Stimulated activated CD4-positive, alpha-beta T cell treated with anti-CD3 and anti-CD28 coated beads, TNF-alpha, amount 100 ng/mL, for 1 hour (primary cell): Measurements from ENCODE around the gene RBM14.
"Not testable (repeated sequence)": the region's sequence is repeated elsewhere in the genome, so short reads cannot be mapped to it uniquely, and the experiment has no call there.

Experiments used
- DNase-seq, 3 donors: peaks; one replicate each; pipeline ENCODE4 v3.0.0-alpha.2; 2020; ENCODE audit warnings: low read depth in 3 of 3, low spot score in 1 of 3

Gene RBM14

GRCh38 chr11:66598993-66599392, 17.4 kb upstream of the RBM14 start:
- DNase-seq: no peak

- no peak for DNase-seq
These were observed 16.2 kb upstream of the RBM14 start for GRCh38 chr11:66600219-66600618.

GRCh38 chr11:66600631-66601233, 15.7 kb upstream of the RBM14 start:
- DNase-seq: no peak

GRCh38 chr11:66603072-66603471, 13.4 kb upstream of the RBM14 start:
- DNase-seq: no peak

GRCh38 chr11:66604155-66604554, 12.3 kb upstream of the RBM14 start:
- DNase-seq: no peak

- DNase-seq: not testable (repeated sequence)
These were observed 9.8 kb upstream of the RBM14 start for GRCh38 chr11:66606608-66607007.

- DNase-seq: no peak
These were observed 9.2 kb upstream of the RBM14 start for GRCh38 chr11:66607126-66607834.

GRCh38 chr11:66609721-66610617, 6.5 kb upstream of the RBM14 start:
- DNase-seq: no peak

GRCh38 chr11:66612458-66612857, 4.0 kb upstream of the RBM14 start:
- DNase-seq: no peak

- no peak for DNase-seq
These were observed 2.4 kb upstream of the RBM14 start for GRCh38 chr11:66614073-66614472.

- DNase-seq: no peak
These were observed 865 bp downstream of the RBM14 start for GRCh38 chr11:66617155-66617834.

GRCh38 chr11:66619080-66619554, 2.7 kb downstream of the RBM14 start:
- DNase-seq: no peak

GRCh38 chr11:66624450-66624849, 8.0 kb downstream of the RBM14 start:
- no peak for DNase-seq

GRCh38 chr11:66625041-66625751, 8.8 kb downstream of the RBM14 start:
- no peak for DNase-seq

GRCh38 chr11:66625752-66626149, 9.3 kb downstream of the RBM14 start:
- DNase-seq: no peak

- no peak for DNase-seq
These were observed 10.0 kb downstream of the RBM14 start for GRCh38 chr11:66626382-66626781.

- no peak for DNase-seq
These were observed 10.5 kb downstream of the RBM14 start for GRCh38 chr11:66626926-66627325.

- no peak for DNase-seq
These were observed 11.7 kb downstream of the RBM14 start for GRCh38 chr11:66628061-66628603.

GRCh38 chr11:66629356-66629755, 12.9 kb downstream of the RBM14 start:
- DNase-seq: no peak

- DNase-seq: no peak
These were observed 15.5 kb downstream of the RBM14 start for GRCh38 chr11:66631883-66632282.
